SU-DHL-6 (cell line): Measurements from ENCODE around the gene RNF150.

Experiments used
- H2AFZ ChIP-seq: fragments of 200-600 bp; sonication (generic); 2 replicates; pipeline ENCODE4 v1.6.1; 2014; ENCODE audit warnings: low read depth, mild to moderate bottlenecking, moderate library complexity, mixed read lengths, antibody characterized with exemption, low read length; ENCODE audit not compliant: severe bottlenecking
- H3F3A ChIP-seq: fragments of 200-600 bp; shearing (Covaris generic); 2 replicates; pipeline ENCODE4 v1.6.0; 2016; ENCODE audit warnings: antibody characterized with exemption, mild to moderate bottlenecking; ENCODE audit not compliant: insufficient read depth
- H3K27ac ChIP-seq: fragments of 200-600 bp; sonication (generic); 2 replicates; pipeline ENCODE4 v1.5.1; 2016; ENCODE audit warnings: low read depth, mild to moderate bottlenecking, low read length, moderate library complexity, mixed read lengths
- H3K27me3 ChIP-seq: fragments of 200-600 bp; sonication (generic), shearing (Covaris generic); 2 replicates; pipeline ENCODE4 v1.6.0; 2014; ENCODE audit warnings: mild to moderate bottlenecking, low read length
- H3K36me3 ChIP-seq: fragments of 200-600 bp; sonication (generic); 2 replicates; pipeline ENCODE4 v1.6.1; 2014; ENCODE audit warnings: mild to moderate bottlenecking, low read length, mixed read lengths
- H3K4me2 ChIP-seq: fragments of 300-600, 200-600 bp; shearing (Covaris generic), sonication (generic); 2 replicates; pipeline ENCODE4 v1.6.0; 2014; ENCODE audit warnings: low read length, low read depth, mild to moderate bottlenecking; ENCODE audit not compliant: poor library complexity, severe bottlenecking
- H3K4me3 ChIP-seq: fragments of 200-600 bp; sonication (generic); 2 replicates; pipeline ENCODE4 v1.5.1; 2014; ENCODE audit warnings: antibody characterized with exemption, low read length, mild to moderate bottlenecking, mixed read lengths; ENCODE audit not compliant: insufficient read depth, poor library complexity, severe bottlenecking
- H3K79me2 ChIP-seq: fragments of 200-600 bp; sonication (generic); 2 replicates; pipeline ENCODE4 v1.6.1; 2014; ENCODE audit warnings: mild to moderate bottlenecking, low read length, moderate library complexity; ENCODE audit not compliant: insufficient read depth
- H3K9ac ChIP-seq: fragments of 200-600 bp; sonication (generic); 2 replicates; pipeline ENCODE4 v1.7.0; 2014; ENCODE audit warnings: mild to moderate bottlenecking, low read length
- H3K9me2 ChIP-seq: fragments of 200-600 bp; sonication (generic); replicated peaks from 2 replicates; pipeline ENCODE4 v1.6.1; 2014; ENCODE audit warnings: low read length; ENCODE audit not compliant: insufficient read depth
- H3K9me3 ChIP-seq: fragments of 200-600 bp; sonication (generic); 2 replicates; pipeline ENCODE4 v1.6.1; 2014; ENCODE audit warnings: low read length, mixed read lengths; ENCODE audit not compliant: insufficient read depth
- H4K20me1 ChIP-seq: fragments of 200-600 bp; sonication (generic); 2 replicates; pipeline ENCODE4 v1.6.1; 2014; ENCODE audit warnings: low read depth, mild to moderate bottlenecking, antibody characterized with exemption, low read length, moderate library complexity, mixed read lengths
- EZH2phosphoT487 ChIP-seq: fragments of 200-600 bp; sonication (generic), shearing (Covaris generic); conservative IDR thresholded peaks from 2 replicates; pipeline ENCODE4 v1.6.1; 2018; ENCODE audit warnings: mild to moderate bottlenecking, antibody characterized with exemption, low read length, moderate library complexity, mixed read lengths
- TF ChIP-seq, protein P1 (sequence below): fragments of 200-600 bp; sonication (generic); IDR thresholded peaks from one replicate; pipeline ENCODE4 v1.5.1; 2017; ENCODE audit warnings: antibody characterized with exemption, mild to moderate bottlenecking, low read length, moderate library complexity; ENCODE audit not compliant: insufficient read depth, poor library complexity, severe bottlenecking

The RNF150 gene

DNA sequence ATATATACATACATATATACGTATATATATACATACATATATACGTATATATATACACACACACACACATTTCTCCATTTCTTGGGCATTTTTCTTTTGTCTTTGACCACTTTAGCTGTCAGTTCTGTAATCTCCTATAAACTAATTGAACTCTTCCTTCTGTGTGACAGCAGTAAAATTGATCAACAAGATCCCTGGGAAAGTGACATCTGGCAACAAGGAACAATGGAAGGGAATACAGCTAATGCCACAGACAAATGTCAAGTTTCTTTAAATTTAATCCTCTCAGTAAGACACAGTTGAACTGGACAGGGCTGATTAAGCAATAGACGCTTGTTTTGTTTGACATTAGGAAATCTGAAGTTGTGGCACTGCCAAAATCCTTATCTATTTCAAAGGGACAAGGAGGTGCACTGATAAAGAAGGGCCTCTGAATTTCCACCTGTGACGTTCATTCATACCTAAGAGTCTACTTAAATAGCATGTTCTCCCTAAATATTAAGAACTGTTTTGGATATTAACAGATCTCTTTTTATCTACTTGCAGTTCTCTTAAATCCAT lies 126.9 kb downstream of the RNF150 start:
- no peaks in the 10 kb centered on the region for H3F3A ChIP-seq
- TF ChIP-seq, protein P1, sequence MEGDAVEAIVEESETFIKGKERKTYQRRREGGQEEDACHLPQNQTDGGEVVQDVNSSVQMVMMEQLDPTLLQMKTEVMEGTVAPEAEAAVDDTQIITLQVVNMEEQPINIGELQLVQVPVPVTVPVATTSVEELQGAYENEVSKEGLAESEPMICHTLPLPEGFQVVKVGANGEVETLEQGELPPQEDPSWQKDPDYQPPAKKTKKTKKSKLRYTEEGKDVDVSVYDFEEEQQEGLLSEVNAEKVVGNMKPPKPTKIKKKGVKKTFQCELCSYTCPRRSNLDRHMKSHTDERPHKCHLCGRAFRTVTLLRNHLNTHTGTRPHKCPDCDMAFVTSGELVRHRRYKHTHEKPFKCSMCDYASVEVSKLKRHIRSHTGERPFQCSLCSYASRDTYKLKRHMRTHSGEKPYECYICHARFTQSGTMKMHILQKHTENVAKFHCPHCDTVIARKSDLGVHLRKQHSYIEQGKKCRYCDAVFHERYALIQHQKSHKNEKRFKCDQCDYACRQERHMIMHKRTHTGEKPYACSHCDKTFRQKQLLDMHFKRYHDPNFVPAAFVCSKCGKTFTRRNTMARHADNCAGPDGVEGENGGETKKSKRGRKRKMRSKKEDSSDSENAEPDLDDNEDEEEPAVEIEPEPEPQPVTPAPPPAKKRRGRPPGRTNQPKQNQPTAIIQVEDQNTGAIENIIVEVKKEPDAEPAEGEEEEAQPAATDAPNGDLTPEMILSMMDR, result no peak
- no peak for TF ChIP-seq EZH2phosphoT487
- no peaks in the 10 kb centered on the region for H3K36me3 ChIP-seq
- no peak overlapping the region for H3K9ac ChIP-seq
- no peak overlapping the region for H3K27ac ChIP-seq
- H3K9me3 ChIP-seq, result no peaks in the 10 kb centered on the region
- H2AFZ ChIP-seq, result no peak overlapping the region
- H3K4me3 ChIP-seq, result no peak overlapping the region
- no peaks in the 10 kb centered on the region for H3K27me3 ChIP-seq
- no peak overlapping the region for H3K4me2 ChIP-seq
- no peaks in the 10 kb centered on the region for H4K20me1 ChIP-seq
- H3K9me2 ChIP-seq, result no peaks in the 10 kb centered on the region
- H3K79me2 ChIP-seq, result no peaks in the 10 kb centered on the region

- Histone ChIP-seq H3K9me2 (no peaks in the 10 kb centered on the region), H3K79me2 (no peaks in the 10 kb centered on the region), H3F3A (no peaks in the 10 kb centered on the region), H3K4me3 (no peak overlapping the region), H3K27me3 (no peaks in the 10 kb centered on the region), H3K36me3 (no peaks in the 10 kb centered on the region), H2AFZ (no peak overlapping the region), H3K27ac (no peak overlapping the region), H3K4me2 (no peak overlapping the region), H3K9me3 (no peaks in the 10 kb centered on the region), H3K9ac (no peak overlapping the region), H4K20me1 (no peaks in the 10 kb centered on the region)
- TF ChIP-seq EZH2phosphoT487, result no peak
- TF ChIP-seq, protein P1, result no peak
These were observed 128.4 kb downstream of the RNF150 start for GRCh38 chr4:141004823-141005222.

DNA sequence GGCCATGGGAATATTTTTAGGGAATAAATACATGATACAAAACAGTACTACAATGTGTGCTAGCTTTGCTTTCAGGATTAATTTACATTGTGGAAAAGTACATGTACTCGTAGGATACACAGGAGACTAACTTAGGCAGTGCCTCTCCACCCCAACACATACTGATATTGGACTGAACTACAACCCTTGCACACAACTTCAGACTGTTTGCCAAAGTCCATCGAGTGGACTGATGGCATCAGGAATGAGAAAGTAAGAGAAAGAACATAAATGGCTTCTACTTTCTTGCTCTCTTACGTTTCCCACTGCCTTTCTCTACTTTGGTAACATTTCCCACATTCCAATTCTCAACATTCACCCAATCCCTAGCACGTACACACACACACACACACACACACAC lies 130.1 kb downstream of the RNF150 start:
- Histone ChIP-seq H3K27ac (no peak overlapping the region), H3K9me2 (no peaks in the 10 kb centered on the region), H4K20me1 (no peaks in the 10 kb centered on the region), H3K9ac (no peak overlapping the region), H3K36me3 (no peaks in the 10 kb centered on the region), H3F3A (no peaks in the 10 kb centered on the region), H3K27me3 (no peaks in the 10 kb centered on the region), H2AFZ (no peak overlapping the region), H3K4me2 (no peak overlapping the region), H3K79me2 (no peaks in the 10 kb centered on the region), H3K9me3 (no peaks in the 10 kb centered on the region), H3K4me3 (no peak overlapping the region)
- TF ChIP-seq, protein P1, result no peak
- no peak for TF ChIP-seq EZH2phosphoT487

DNA sequence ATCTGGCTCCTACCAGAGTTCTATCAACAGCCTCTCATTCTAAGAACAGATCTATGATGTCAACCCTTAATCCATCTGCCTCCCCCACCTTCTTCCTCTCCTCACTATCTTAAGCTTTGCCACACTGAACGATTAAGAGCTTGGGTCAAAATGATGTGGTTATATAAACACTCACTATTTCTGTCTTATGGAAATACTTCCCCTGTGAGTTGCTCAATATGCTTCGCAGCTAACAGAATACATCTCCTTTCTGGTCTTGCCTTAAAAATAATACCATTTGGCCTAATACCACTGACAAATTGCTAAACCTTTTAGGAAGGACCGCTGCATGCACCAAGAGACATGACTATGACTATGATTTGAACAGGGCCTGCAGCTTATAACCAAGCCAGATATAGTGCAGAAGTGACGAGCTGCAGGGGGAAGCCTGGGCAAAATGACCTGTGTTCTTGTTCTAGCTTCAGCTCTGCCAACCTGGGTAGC lies 130.9 kb downstream of the RNF150 start:
- Histone ChIP-seq H3K9ac (no peak overlapping the region), H3K79me2 (no peaks in the 10 kb centered on the region), H3K27me3 (no peaks in the 10 kb centered on the region), H3K27ac (no peak overlapping the region), H3F3A (no peaks in the 10 kb centered on the region), H3K9me3 (no peaks in the 10 kb centered on the region), H2AFZ (no peak overlapping the region), H3K4me3 (no peak overlapping the region), H4K20me1 (no peaks in the 10 kb centered on the region), H3K36me3 (no peaks in the 10 kb centered on the region), H3K9me2 (no peaks in the 10 kb centered on the region), H3K4me2 (no peak overlapping the region)
- TF ChIP-seq EZH2phosphoT487, result no peak
- TF ChIP-seq, protein P1, result no peak
